Activated CD4-positive, alpha-beta T cell treated with anti-CD3 and anti-CD28 coated beads, Interleukin-2, amount 50 U/mL, for 1 hour (primary cell): ENCODE measurements around the gene KIF6.

ENCODE experiments used
- DNase-seq: peaks from one replicate; pipeline ENCODE4 v3.0.0-alpha.2; 2020

Gene KIF6

DNA sequence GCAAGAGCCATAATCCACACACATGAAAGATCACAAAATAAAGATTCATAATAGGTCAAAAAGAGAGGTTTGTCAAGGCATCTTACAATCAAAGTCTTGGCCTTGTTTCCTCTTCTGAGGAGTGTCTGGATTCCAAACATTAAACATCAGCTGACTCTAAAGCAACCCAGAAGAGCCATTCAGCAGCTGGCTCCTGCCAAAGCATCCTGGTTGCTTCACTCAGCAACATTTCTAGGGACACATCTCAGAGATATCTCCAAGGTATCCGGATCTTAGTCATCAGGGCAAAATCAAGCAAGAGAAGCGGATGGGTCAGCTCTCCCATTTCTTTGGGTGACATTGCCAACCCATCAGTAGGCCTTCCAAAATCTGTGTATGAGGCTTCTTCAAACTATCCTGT, 139.6 kb downstream of the KIF6 start:
- no peak for DNase-seq

DNA sequence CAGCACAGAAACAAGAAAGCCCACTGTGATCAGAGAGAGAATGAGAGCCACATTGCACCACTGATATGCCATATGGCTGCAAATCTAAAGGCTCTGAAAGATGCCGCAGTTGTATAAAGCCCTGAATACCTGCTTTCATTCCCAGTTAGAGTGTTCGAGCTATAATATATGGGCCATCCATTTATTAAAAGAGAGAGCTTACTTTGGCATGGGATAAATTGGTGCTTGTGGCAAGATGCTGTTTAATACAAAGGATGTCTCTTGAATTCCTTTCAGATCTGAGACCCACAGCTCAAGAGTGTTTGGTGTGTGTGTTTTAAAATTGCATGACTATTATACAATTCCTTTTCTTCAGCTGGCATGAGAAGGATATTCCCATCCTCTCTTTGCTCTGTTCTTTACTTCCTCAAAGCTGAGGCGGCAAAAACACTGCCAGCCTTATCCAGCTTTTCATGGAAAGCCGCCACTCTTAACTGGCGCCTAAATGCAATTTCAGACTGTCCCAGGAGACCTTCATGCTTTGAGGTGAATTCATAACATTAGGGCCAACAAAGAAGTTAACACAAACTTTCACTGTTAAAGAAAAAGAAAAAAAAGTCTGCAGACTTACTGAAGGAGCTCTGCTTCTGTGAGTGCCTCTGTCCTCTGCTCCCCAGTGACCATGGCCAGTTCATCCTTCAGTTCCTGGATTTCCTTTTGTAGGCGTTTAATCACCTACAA, 147.6 kb downstream of the KIF6 start:
- DNase-seq: no peak

- DNase-seq: no peak
These were observed 148.5 kb downstream of the KIF6 start for GRCh38 chr6:39576556-39577303.

DNA sequence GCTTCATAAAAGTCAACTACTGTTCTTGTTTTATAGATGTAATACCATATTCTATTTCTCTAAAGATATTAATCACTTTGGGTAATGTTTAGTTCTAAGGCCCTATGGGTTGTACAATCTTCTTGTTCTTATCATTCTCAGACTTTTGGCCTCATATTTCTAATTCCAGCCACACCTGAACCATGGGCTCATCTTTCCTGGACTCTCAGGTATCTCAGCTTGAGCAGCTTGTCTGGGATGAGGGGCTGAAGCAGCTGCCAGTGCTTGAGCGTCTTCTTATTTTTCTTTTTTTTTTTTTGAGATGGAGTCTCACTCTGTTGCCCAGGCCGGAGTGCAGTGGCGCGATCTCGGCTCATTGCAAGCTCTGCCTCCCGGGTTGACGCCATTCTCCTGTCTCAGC, 150.2 kb downstream of the KIF6 start:
- DNase-seq: no peak

- DNase-seq: no peak
These were observed 151.7 kb downstream of the KIF6 start for GRCh38 chr6:39573541-39573940.

GRCh38 chr6:39572661-39573340, 152.4 kb downstream of the KIF6 start:
- DNase-seq: no peak

- DNase-seq: no peak
These were observed 156.3 kb downstream of the KIF6 start for GRCh38 chr6:39568896-39569295.

- no peak for DNase-seq
These were observed 158.1 kb downstream of the KIF6 start for GRCh38 chr6:39567091-39567490.

- DNase-seq: no peak
These were observed 158.8 kb downstream of the KIF6 start for GRCh38 chr6:39566456-39566855.

DNA sequence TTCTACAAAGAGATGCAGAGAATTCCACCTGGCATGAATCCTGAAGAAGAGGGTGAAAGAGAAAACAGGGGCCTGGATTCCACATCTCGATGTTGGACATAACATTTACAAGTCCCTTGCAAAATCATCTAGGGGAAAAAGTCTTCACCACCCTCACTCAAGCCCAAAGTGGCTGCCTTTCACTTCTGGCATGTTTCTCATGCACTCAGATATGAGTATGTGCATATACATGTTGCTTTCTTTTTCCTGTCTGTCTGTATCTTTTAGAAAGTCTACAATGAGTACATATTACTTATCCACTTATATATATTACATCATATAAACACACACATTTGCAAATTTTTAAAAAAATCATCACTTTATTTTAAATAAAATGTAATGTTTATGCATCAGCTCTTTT, 159.3 kb downstream of the KIF6 start:
- no peak for DNase-seq

DNA sequence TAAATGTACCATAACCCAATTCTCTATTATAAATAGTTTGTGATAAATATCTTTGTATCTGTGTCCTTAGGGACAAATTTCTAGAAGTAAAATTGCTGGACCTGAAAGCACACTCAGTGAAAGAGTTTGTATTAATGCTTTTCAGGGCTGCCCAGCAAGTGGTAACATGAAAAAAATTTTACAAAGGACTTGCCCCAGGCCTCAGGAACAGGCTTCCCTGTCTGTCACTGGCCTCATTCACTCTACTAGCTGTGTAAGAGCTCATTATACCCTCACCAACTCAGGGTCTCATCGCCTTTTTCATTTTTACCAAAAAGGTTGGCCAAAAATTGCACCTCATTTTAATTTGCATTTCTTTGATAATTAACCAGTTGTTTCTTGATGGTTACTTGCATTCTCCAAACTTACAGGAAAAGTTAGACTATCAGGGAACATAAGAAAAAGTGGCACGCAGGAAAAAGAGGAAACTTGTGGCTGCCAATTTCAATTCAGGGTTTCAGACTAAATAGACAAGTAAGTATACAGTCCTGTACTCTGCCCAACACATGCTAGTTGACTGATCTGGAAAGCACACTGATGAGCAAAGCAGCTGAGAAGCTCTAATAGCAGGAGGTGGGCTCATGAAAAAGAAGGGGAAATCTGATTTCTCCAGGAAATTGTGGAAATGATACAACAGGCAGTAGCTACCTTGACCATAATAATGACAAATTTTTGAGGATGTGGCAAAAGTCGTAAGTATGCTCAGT, 161.5 kb downstream of the KIF6 start:
- DNase-seq: no peak

GRCh38 chr6:39561536-39562266, 163.5 kb downstream of the KIF6 start:
- DNase-seq: no peak

- no peak for DNase-seq
These were observed 164.3 kb downstream of the KIF6 start for GRCh38 chr6:39560915-39561314.

DNA sequence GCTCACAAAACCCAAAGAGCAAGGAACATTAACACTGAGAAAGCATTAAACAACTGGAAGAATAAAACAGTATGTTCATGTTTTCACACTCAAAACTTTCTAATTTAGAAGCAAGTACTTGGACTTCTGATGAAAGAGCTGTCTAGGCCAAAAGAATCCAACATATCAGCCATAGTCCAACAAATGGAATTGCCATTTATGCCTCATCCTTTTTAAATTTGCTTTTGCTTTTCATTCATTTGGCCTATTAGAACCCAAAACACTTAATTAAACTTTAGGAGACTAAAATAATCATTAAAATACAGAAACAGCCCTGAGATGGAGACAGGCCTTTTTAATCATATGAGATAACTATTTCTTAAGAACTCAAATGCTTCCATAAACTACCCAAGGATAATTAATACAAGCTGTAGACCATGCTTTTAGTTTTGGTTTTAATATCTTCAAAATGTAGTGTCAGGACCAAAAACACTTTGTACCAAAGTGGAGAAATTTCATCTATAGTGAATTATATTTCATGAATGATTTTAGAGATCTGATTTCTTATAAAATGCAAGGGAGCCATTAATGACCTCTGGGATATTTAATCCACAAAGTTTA, 166.5 kb downstream of the KIF6 start:
- DNase-seq: no peak

- no peak for DNase-seq
These were observed 167.1 kb downstream of the KIF6 start for GRCh38 chr6:39558079-39558478.

DNA sequence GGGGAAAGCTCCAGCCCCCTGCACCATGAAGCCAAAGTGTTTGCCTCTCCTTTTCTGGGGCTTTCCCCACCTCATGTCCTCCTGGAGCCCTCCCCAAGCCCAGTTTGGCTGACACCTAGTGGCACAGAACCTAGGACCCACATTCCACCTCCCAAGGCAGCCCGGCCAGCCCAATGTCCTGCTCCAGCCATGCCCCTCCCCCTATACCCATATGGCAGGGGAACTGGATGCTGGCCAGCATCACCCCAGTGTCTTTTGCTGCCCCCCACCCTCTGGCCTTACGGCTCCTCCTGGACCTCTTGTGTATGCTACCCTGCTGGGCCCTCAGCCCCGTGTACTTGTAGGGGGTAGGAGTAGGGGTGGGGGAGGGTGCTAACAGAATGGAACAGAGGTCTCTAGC, 170.1 kb downstream of the KIF6 start:
- DNase-seq: no peak

DNA sequence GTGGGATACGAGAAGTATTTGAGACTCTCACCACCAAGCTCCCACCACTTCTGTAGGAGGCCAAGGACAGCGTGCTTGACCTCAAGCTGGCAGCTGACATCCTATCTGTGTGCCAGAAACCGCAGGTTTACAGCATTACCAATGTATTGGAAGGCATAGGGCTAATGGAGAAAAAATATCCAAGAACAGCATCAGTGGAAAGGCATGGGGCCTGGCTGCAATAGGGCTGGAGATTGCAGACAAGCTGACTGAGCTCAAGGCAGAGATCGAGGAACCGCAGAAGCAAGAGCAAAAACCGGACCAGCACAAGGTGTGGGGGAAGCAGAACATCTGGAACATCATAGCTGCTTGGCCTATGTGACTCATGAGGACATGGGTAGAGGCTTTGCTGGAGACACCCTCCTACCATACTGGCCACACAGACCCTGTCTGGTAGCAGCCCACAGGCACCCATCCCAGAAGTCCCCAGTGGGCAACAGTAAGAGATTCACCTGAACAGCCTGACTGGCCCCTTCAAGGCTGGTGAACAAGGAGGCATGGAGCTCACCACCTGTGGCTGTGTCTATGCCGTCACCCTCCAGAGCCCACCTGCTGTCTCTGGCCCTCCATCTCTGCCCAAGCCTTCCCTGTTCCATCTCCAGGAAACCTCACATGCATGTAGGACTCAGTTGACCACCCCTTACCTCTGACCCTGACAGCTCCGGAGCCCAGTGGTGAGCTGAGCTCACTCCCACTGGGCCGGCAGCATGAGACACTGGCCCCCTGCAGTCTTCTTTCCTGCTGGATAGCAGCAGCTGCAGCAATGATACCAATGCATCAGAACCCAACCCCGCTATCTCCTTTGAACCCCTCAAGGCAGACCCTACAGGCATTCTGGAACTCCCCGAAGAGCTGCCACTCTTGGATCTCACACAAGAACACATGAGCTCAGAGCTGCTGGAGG, 171.1 kb downstream of the KIF6 start:
- no peak for DNase-seq

GRCh38 chr6:39553029-39553428, 172.2 kb downstream of the KIF6 start:
- no peak for DNase-seq

DNA sequence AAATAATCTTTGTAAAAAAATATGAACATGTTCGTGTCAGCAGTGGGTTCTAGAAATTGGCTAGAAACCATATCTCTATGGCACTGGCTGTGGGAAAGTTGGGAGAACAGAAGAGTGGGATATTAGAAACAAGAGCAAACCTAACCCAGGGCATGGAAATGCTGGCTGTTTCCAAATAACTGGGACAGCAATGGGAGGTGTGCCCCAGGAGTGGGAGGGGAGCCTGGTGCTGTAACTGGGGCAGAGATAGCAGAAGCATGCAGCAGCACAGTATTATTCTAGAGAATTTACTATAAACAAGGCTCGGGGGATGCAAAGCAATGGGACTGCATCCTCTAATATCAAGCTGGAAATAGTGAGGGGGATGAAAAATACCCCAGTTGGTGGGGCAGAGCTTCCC, 175.0 kb downstream of the KIF6 start:
- no peak for DNase-seq

DNA sequence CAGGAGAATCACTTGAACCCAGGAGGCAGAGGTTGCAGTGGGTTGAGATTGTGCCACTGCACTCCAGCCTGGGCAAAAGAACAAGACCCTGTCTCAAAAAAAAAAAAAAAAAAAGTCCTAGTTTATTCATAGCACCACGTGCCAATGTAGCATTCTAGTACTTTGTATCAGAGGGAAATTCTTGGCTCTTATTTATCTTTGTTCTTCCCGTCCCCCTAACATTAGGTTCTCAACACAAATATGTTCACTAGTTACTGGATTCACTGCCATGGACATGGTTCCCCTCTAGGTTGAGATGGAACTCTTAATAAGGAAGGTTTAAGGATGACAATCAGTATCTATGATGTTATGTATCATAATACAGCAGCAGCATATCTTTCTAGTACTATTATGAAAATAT, 178.5 kb downstream of the KIF6 start:
- no peak for DNase-seq

- no peak for DNase-seq
These were observed 181.3 kb downstream of the KIF6 start for GRCh38 chr6:39543950-39544349.
